H9 (cell line): ENCODE data around the gene SYK. TPM values are rescaled to one million over a fixed set of nuclear protein-coding genes. Genes with fewer than 3 reads are reported as not detected.

Source experiments
- DNase-seq: peaks from one replicate; pipeline ENCODE4 v3.0.0-alpha.2; 2017
- H2AFZ ChIP-seq: one replicate; pipeline ENCODE4 v1.6.1; 2013; ENCODE audit warnings: mild to moderate bottlenecking, low read length, control low read depth, moderate library complexity
- H2AK5ac ChIP-seq: 2 replicates; pipeline ENCODE4 v1.6.1; 2013; ENCODE audit warnings: low read length, control low read depth, mixed read lengths; ENCODE audit not compliant: insufficient read length
- H2BK120ac ChIP-seq: one replicate; pipeline ENCODE4 v1.6.1; 2013; ENCODE audit warnings: low read depth, mild to moderate bottlenecking, low read length, control low read depth, inconsistent platforms; ENCODE audit not compliant: poor library complexity, severe bottlenecking
- H2BK12ac ChIP-seq: 2 replicates; pipeline ENCODE4 v1.6.1; 2013; ENCODE audit warnings: low read length, control low read depth, mixed read lengths, low read depth; ENCODE audit not compliant: insufficient read length
- H2BK15ac ChIP-seq: 2 replicates; pipeline ENCODE4 v1.6.1; 2013; ENCODE audit warnings: low read depth, low read length, control low read depth
- H2BK20ac ChIP-seq: one replicate; pipeline ENCODE4 v1.6.1; 2013; ENCODE audit warnings: low read depth, mild to moderate bottlenecking, low read length, control low read depth, inconsistent platforms; ENCODE audit not compliant: poor library complexity, severe bottlenecking
- H2BK5ac ChIP-seq: 2 replicates; pipeline ENCODE4 v1.6.1; 2013; ENCODE audit warnings: low read length, control low read depth, mixed read lengths; ENCODE audit not compliant: insufficient read length
- H3K14ac ChIP-seq: 2 replicates; pipeline ENCODE4 v1.6.1; 2013; ENCODE audit warnings: low read length, control low read depth; ENCODE audit not compliant: insufficient read depth
- H3K18ac ChIP-seq: 2 replicates; pipeline ENCODE4 v1.6.1; 2013; ENCODE audit warnings: low read depth, mild to moderate bottlenecking, mixed read lengths, low read length, control low read depth; ENCODE audit not compliant: insufficient read length
- H3K23ac ChIP-seq: 2 replicates; pipeline ENCODE4 v1.6.1; 2013; ENCODE audit warnings: low read length, control low read depth, mixed read lengths, low read depth; ENCODE audit not compliant: insufficient read length
- H3K23me2 ChIP-seq: 2 replicates; pipeline ENCODE4 v1.6.1; 2013; ENCODE audit warnings: low read depth, mild to moderate bottlenecking, mixed read lengths, low read length, control low read depth; ENCODE audit not compliant: insufficient read length, poor library complexity, severe bottlenecking
- H3K27ac ChIP-seq: 2 replicates; pipeline ENCODE4 v1.5.1; 2013; ENCODE audit warnings: low read length, control low read depth, mixed read lengths, low read depth; ENCODE audit not compliant: insufficient read length
- H3K27me3 ChIP-seq: 2 replicates; pipeline ENCODE4 v1.6.1; 2013; ENCODE audit warnings: low read length, control low read depth, inconsistent platforms; ENCODE audit not compliant: insufficient read depth
- H3K4ac ChIP-seq: 2 replicates; pipeline ENCODE4 v1.6.1; 2013; ENCODE audit warnings: low read depth, mild to moderate bottlenecking, control low read depth, inconsistent platforms, low read length, moderate library complexity
- H3K4me1 ChIP-seq: 2 replicates; pipeline ENCODE4 v1.6.1; 2013; ENCODE audit warnings: low read length, control low read depth, inconsistent platforms; ENCODE audit not compliant: insufficient read depth
- H3K4me2 ChIP-seq: 2 replicates; pipeline ENCODE4 v1.6.1; 2013; ENCODE audit warnings: low read length, control low read depth, mixed read lengths; ENCODE audit not compliant: insufficient read length, insufficient read depth
- H3K56ac ChIP-seq: 2 replicates; pipeline ENCODE4 v1.6.1; 2013; ENCODE audit warnings: low read depth, mild to moderate bottlenecking, mixed read lengths, low read length, control low read depth; ENCODE audit not compliant: insufficient read length
- H3K79me1 ChIP-seq: 2 replicates; pipeline ENCODE4 v1.6.1; 2013; ENCODE audit warnings: low read depth, mild to moderate bottlenecking, moderate library complexity, low read length, control low read depth, inconsistent platforms; ENCODE audit not compliant: insufficient read depth, poor library complexity, severe bottlenecking
- H3K79me2 ChIP-seq: 2 replicates; pipeline ENCODE4 v1.6.1; 2013; ENCODE audit warnings: low read length, control low read depth, inconsistent platforms; ENCODE audit not compliant: insufficient read depth
- H3K9ac ChIP-seq: 2 replicates; pipeline ENCODE4 v1.6.1; 2013; ENCODE audit warnings: low read length, control low read depth, mixed read lengths; ENCODE audit not compliant: insufficient read length; ENCODE audit errors: extremely low read depth
- H3K9me3 ChIP-seq: one replicate; pipeline ENCODE4 v1.6.1; 2013; ENCODE audit warnings: low read depth, low read length, inconsistent platforms; ENCODE audit not compliant: control insufficient read depth
- H3T11ph ChIP-seq: one replicate; pipeline ENCODE4 v1.6.1; 2013; ENCODE audit warnings: mild to moderate bottlenecking, low read length, control low read depth, inconsistent platforms
- H4K20me1 ChIP-seq: one replicate; pipeline ENCODE4 v1.6.1; 2013; ENCODE audit not compliant: control insufficient read depth, insufficient read length, insufficient read depth
- H4K5ac ChIP-seq: 2 replicates; pipeline ENCODE4 v1.6.1; 2013; ENCODE audit warnings: low read depth, mild to moderate bottlenecking, mixed read lengths, low read length, control low read depth; ENCODE audit not compliant: insufficient read length
- H4K8ac ChIP-seq: replicated peaks from 2 replicates; pipeline ENCODE4 v1.6.1; 2013; ENCODE audit warnings: low read length, control low read depth, mixed read lengths, low read depth; ENCODE audit not compliant: insufficient read length
- H4K91ac ChIP-seq: 2 replicates; pipeline ENCODE4 v1.6.1; 2013; ENCODE audit warnings: low read depth, mild to moderate bottlenecking, moderate library complexity, mixed read lengths, low read length, control low read depth; ENCODE audit not compliant: insufficient read length
- H3K27ac Mint-ChIP-seq, 3 experiments: 2 replicates in 2 of 3; 3 replicates in 1 of 3; pipeline ENCODE4 v1.8.0; 2020 to 2021; ENCODE audit warnings: mixed read lengths in 3 of 3, mild to moderate bottlenecking in 1 of 3, moderate library complexity in 1 of 3
- H3K27me3 Mint-ChIP-seq: 2 replicates; pipeline ENCODE4 v1.8.0; 2021; ENCODE audit warnings: low read depth, mild to moderate bottlenecking, moderate library complexity, mixed read lengths
- H3K36me3 Mint-ChIP-seq, 3 experiments: 2 replicates in 2 of 3; 3 replicates in 1 of 3; pipeline ENCODE4 v1.8.0; 2020 to 2021; ENCODE audit warnings: low read depth in 3 of 3, mixed read lengths in 3 of 3; ENCODE audit not compliant: insufficient read depth in 1 of 3
- H3K4me1 Mint-ChIP-seq, 2 experiments: 2 replicates each; pipeline ENCODE4 v1.8.0; 2020; ENCODE audit warnings: mixed read lengths in 2 of 2
- H3K4me3 Mint-ChIP-seq, 2 experiments: 2 replicates in 1 of 2; 3 replicates in 1 of 2; pipeline ENCODE4 v1.8.0; 2020 to 2021; ENCODE audit warnings: mild to moderate bottlenecking in 2 of 2, mixed read lengths in 2 of 2, moderate library complexity in 1 of 2
- H3K9me3 Mint-ChIP-seq, 2 experiments: 2 replicates in 1 of 2; 3 replicates in 1 of 2; pipeline ENCODE4 v1.8.0; 2020; ENCODE audit warnings: mild to moderate bottlenecking in 2 of 2, mixed read lengths in 2 of 2, moderate library complexity in 1 of 2
- WGBS: extraction: QIAGEN DNeasy Blood & Tissue Kit; methylation state at CpG from one replicate; pipeline ENCODE4 v1.1.7; 2013; ENCODE audit warnings: missing lambda C conversion rate, low lambda C conversion rate, mixed read lengths; ENCODE audit not compliant: insufficient read length; ENCODE audit errors: extremely low coverage; 5-methylcytosine and 5-hydroxymethylcytosine counted together
- total RNA-seq: library from RNA; stranded (reverse); gene quantifications from 2 replicates; pipeline ENCODE4 v1.2.1, GENCODE V29; 2021
- TF ChIP-seq, protein P1 (sequence below): fragments of 200-600 bp; sonication (generic); conservative IDR thresholded peaks from 3 replicates; pipeline ENCODE4 v1.8.0; 2021; ENCODE audit warnings: antibody characterized with exemption, mild to moderate bottlenecking

Gene SYK
- total RNA-seq, 1 experiment from 2014 or later, result 7.9 TPM

DNA sequence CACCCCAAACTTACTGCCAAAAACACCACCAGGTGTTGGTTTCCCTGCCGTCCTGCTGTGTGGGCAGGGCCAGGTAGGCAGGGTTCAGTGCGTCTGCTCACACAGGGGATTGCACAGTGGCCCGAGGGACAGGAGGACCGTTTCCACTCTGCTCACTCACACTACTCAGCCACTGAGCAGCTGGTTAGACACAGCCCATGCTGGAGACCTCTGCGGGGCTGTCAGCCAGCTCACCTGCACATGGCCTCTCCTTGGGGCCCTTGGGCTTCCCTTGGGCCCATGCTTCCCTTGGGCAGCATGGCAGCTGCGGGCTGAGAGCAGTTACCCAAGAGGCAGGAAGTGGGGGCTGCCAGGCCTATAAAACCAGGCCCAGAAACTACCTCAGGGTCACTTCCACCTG, 79.0 kb downstream of the SYK start:
- Histone ChIP-seq H3K23me2 (no peaks in the 10 kb centered on the region), H3K56ac (no peak overlapping the region), H4K20me1 (no peaks in the 10 kb centered on the region), H3K14ac (no peak overlapping the region), H3K9ac (no peak overlapping the region), H2BK15ac (no peak overlapping the region), H2BK120ac (no peak overlapping the region), H3K27me3 (no peaks in the 10 kb centered on the region), H3T11ph (no peak overlapping the region), H2AK5ac (no peak overlapping the region), H3K4ac (no peak overlapping the region), H3K27ac (no peak overlapping the region), H2BK5ac (no peak overlapping the region), H2AFZ (no peak overlapping the region), H3K18ac (no peak overlapping the region), H3K4me1 (no peaks in the 10 kb centered on the region), H2BK12ac (no peak overlapping the region), H4K91ac (no peak overlapping the region), H3K23ac (no peak overlapping the region), H3K79me1 (no peaks in the 10 kb centered on the region), H4K5ac (no peak overlapping the region), H2BK20ac (no peak overlapping the region), H3K79me2 (no peaks in the 10 kb centered on the region), H3K4me2 (no peak overlapping the region), H4K8ac (no peak overlapping the region), H3K9me3 (no peaks in the 10 kb centered on the region)
- H3K4me3 Mint-ChIP-seq, result no peak overlapping the region
- peaks cover 0 to 4% (median 0%) of the 10 kb centered on the region in 3 experiments; a peak in 2 of 7 replicates for H3K36me3 Mint-ChIP-seq
- H3K9me3 Mint-ChIP-seq, result peaks cover 9 to 14% of the 10 kb centered on the region in 2 experiments; a peak in 4 of 5 replicates
- no peaks in the 10 kb centered on the region for H3K27me3 Mint-ChIP-seq
- DNase-seq, result no peak
- TF ChIP-seq, protein P1, sequence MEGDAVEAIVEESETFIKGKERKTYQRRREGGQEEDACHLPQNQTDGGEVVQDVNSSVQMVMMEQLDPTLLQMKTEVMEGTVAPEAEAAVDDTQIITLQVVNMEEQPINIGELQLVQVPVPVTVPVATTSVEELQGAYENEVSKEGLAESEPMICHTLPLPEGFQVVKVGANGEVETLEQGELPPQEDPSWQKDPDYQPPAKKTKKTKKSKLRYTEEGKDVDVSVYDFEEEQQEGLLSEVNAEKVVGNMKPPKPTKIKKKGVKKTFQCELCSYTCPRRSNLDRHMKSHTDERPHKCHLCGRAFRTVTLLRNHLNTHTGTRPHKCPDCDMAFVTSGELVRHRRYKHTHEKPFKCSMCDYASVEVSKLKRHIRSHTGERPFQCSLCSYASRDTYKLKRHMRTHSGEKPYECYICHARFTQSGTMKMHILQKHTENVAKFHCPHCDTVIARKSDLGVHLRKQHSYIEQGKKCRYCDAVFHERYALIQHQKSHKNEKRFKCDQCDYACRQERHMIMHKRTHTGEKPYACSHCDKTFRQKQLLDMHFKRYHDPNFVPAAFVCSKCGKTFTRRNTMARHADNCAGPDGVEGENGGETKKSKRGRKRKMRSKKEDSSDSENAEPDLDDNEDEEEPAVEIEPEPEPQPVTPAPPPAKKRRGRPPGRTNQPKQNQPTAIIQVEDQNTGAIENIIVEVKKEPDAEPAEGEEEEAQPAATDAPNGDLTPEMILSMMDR, result no peak
- H3K4me1 Mint-ChIP-seq, result no peaks in the 10 kb centered on the region
- no peak overlapping the region for H3K27ac Mint-ChIP-seq
- no CpG with 5 or more reads among the region's 6 CpGs for WGBS
